Gastrocnemius medialis (tissue), 4 donors: ENCODE measurements around the gene CEP170B. TPM values are rescaled to one million over a fixed set of nuclear protein-coding genes. Genes with fewer than 3 reads are reported as not detected.
"Not testable (repeated sequence)": the region's sequence is repeated elsewhere in the genome, so short reads cannot be mapped to it uniquely, and the experiment has no call there.

Experiments used
- ATAC-seq, 2 donors: fragments of 150-250 bp; one replicate each; pipeline ENCODE4 v1.9.1; 2016
- DNase-seq, 2 donors: peaks; one replicate each; pipeline ENCODE4 v3.0.0-alpha.2; 2019
- H3K27ac ChIP-seq, 4 donors: fragments of 200-600 bp; sonication (generic); 1 replicate in 1 of 4; 2 replicates in 3 of 4; pipeline ENCODE4 v1.5.1; 2016 to 2018; ENCODE audit warnings: mild to moderate bottlenecking in 2 of 4, moderate library complexity in 1 of 4
- H3K27me3 ChIP-seq, 3 donors: fragments of 200-600 bp; sonication (generic) in 2 of 3; 1 replicate in 1 of 3; 2 replicates in 2 of 3; pipeline versions ENCODE4 v1.5.1 to v1.6.0; 2016 to 2019; ENCODE audit warnings: mild to moderate bottlenecking in 1 of 3, moderate library complexity in 1 of 3
- H3K36me3 ChIP-seq, 2 donors: fragments of 200-600 bp; sonication (generic) in 1 of 2; one replicate each; pipeline ENCODE4 v1.5.1; 2017 to 2018
- H3K4me1 ChIP-seq, 2 donors: fragments of 200-600 bp; sonication (generic) in 1 of 2; one replicate each; pipeline ENCODE4 v1.5.1; 2016 to 2017; ENCODE audit warnings: mild to moderate bottlenecking in 2 of 2
- H3K4me3 ChIP-seq, 4 donors: fragments of 200-600 bp; sonication (generic) in 3 of 4; 1 replicate in 1 of 4; 2 replicates in 3 of 4; pipeline ENCODE4 v1.5.1; 2016 to 2019; ENCODE audit warnings: mild to moderate bottlenecking in 2 of 4
- H3K9me3 ChIP-seq, 3 donors: fragments of 200-600 bp; sonication (generic) in 2 of 3; 1 replicate in 1 of 3; 2 replicates in 2 of 3; pipeline ENCODE4 v1.5.1; 2016 to 2019
- POLR2A ChIP-seq, 2 donors: fragments of 450-650 bp; IDR thresholded peaks; one replicate each; pipeline ENCODE4 v1.6.1; 2017; ENCODE audit warnings: antibody characterized with exemption in 2 of 2, mild to moderate bottlenecking in 2 of 2, moderate library complexity in 2 of 2
- in situ Hi-C, 4 donors: fragments of 200-750 bp; cut with MboI; loops; one replicate each; pipeline versions ENCODE4 v1.15.0 to v1.8.0; 2017; ENCODE audit warnings: low sequenced_read_pairs in 4 of 4
- intact Hi-C: fragments of 100-400 bp; cut with DNase I; formaldehyde crosslinking; loops from one replicate; pipeline ENCODE4 v1.15.1; 2023; ENCODE audit warnings: low total_unique reads
- total RNA-seq, 4 donors: library from RNA; depleted of rRNA; stranded (reverse); fragments of >200 nt; gene quantifications; one replicate each; pipeline versions ENCODE4 v1.1.0 to v1.2.3, GENCODE V29; 2016
- TF ChIP-seq, protein P1 (sequence below), 5 experiments: fragments of 450-650 bp in 3 of 5; fragments of 200-600 bp in 2 of 5; sonication (generic) in 2 of 5; IDR thresholded peaks in 4 of 5; conservative IDR thresholded peaks in 1 of 5; 1 replicate in 4 of 5; 2 replicates in 1 of 5; pipeline ENCODE4 v1.5.1; 2016 to 2019; ENCODE audit warnings: antibody characterized with exemption in 5 of 5, mild to moderate bottlenecking in 3 of 5, moderate library complexity in 3 of 5

CEP170B gene
- total RNA-seq, 4 donors from 2014 or later, result 4.5 to 13.0 (median 7.1) TPM

DNA sequence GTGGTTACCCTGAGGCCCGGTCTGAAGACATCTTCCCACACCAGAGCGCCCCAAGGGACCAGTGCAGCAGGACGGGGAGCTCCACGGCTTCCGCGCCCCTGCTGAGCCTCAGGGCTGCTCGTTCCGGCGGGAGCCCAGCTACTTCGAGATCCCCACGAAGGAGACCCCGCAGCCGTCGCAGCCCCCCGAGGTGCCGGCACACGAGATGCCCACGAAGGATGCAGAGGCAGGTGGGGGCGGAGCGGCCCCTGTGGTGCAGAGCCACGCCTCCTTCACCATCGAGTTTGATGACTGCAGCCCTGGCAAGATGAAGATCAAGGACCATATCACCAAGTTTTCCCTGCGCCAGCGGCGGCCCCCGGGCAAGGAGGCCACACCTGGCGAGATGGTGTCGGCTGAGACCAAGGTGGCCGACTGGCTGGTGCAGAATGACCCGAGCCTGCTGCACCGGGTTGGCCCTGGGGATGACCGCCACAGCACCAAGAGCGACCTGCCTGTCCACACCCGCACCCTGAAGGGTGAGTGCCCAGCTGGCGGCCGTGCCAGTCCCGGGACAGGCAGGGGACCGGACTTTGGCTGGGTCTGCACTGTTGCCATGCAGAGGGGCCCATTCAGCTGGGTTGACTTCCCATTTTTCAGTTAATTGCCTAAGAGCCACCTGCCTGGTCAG lies 18.1 kb downstream of the CEP170B start:
- intact Hi-C loops (no loop called here), in situ Hi-C loops (no loop called here)
- no peak for TF ChIP-seq POLR2A (IDR thresholded peaks at IDR 0.05)
- TF ChIP-seq, protein P1, sequence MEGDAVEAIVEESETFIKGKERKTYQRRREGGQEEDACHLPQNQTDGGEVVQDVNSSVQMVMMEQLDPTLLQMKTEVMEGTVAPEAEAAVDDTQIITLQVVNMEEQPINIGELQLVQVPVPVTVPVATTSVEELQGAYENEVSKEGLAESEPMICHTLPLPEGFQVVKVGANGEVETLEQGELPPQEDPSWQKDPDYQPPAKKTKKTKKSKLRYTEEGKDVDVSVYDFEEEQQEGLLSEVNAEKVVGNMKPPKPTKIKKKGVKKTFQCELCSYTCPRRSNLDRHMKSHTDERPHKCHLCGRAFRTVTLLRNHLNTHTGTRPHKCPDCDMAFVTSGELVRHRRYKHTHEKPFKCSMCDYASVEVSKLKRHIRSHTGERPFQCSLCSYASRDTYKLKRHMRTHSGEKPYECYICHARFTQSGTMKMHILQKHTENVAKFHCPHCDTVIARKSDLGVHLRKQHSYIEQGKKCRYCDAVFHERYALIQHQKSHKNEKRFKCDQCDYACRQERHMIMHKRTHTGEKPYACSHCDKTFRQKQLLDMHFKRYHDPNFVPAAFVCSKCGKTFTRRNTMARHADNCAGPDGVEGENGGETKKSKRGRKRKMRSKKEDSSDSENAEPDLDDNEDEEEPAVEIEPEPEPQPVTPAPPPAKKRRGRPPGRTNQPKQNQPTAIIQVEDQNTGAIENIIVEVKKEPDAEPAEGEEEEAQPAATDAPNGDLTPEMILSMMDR (IDR thresholded peaks at IDR 0.05 in 4 of 5, conservative IDR thresholded peaks at IDR 0.05 in 1 of 5), result no peak
- Histone ChIP-seq H3K27ac (no peak overlapping the region), H3K9me3 (no peaks in the 10 kb centered on the region), H3K4me1 (peaks cover 12 to 13% of the 10 kb centered on the region in 2 donors), H3K4me3 (no peak overlapping the region), H3K27me3 (no peaks in the 10 kb centered on the region), H3K36me3 (peaks cover 0 to 43% of the 10 kb centered on the region in 2 donors)
- DNase-seq (no peak), ATAC-seq (no peak)

DNA sequence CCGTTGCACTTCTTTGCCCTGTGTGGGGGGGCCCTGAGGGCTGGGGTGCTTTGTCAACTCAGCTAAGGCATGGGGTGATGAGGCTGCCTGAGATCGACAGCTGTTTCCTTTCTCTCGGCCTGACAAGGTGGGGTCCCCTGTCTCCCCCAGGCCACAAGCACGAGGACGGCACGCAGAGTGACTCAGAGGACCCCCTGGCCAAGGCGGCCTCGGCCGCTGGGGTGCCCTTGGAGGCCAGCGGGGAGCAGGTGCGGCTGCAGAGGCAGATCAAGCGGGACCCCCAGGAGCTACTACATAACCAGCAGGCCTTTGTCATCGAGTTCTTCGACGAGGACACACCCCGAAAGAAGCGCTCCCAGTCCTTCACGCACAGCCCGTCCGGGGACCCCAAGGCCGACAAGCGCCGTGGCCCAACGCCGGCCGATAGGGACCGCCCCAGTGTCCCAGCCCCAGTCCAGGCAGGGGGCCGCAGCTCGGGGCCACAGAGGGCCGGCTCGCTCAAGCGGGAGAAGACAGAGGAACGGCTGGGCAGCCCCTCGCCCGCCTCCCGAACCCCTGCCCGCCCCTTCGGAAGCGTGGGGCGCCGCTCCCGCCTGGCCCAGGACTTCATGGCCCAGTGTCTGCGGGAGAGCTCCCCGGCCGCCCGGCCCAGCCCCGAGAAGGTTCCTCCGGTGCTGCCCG lies 18.8 kb downstream of the CEP170B start:
- peaks cover 12 to 13% of the 10 kb centered on the region in 2 donors for H3K4me1 ChIP-seq
- H3K9me3 ChIP-seq, result no peaks in the 10 kb centered on the region
- in situ Hi-C loops (no loop called here), intact Hi-C loops (no loop called here)
- H3K27ac ChIP-seq, result no peak overlapping the region
- H3K36me3 ChIP-seq, result peaks cover 0 to 48% of the 10 kb centered on the region in 2 donors
- ATAC-seq, result no peak
- no peak for TF ChIP-seq POLR2A (IDR thresholded peaks at IDR 0.05)
- no peak overlapping the region for H3K4me3 ChIP-seq
- DNase-seq, result no peak
- H3K27me3 ChIP-seq, result no peaks in the 10 kb centered on the region

DNA sequence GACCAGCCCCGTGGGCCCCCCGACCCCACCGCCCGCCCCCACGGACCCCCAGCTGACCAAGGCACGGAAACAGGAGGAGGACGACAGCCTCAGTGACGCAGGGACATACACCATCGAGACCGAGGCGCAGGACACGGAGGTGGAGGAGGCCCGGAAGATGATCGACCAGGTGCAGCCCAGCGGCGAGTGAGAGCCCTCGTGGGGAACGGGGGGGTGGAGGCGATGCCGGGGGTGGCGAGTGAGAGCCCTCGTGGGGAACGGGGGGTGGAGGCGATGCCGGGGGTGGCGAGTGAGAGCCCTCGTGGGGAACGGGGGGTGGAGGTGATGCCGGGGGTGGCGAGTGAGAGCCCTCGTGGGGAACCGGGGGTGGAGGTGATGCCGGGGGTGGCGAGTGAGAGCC lies 19.3 kb downstream of the CEP170B start:
- peaks cover 12 to 13% of the 10 kb centered on the region in 2 donors for H3K4me1 ChIP-seq
- H3K27me3 ChIP-seq, DNase-seq, ATAC-seq, H3K4me3 ChIP-seq, in situ Hi-C loops, H3K9me3 ChIP-seq, intact Hi-C loops, H3K27ac ChIP-seq: not testable (repeated sequence)
- peaks cover 0 to 48% of the 10 kb centered on the region in 2 donors for H3K36me3 ChIP-seq

DNA sequence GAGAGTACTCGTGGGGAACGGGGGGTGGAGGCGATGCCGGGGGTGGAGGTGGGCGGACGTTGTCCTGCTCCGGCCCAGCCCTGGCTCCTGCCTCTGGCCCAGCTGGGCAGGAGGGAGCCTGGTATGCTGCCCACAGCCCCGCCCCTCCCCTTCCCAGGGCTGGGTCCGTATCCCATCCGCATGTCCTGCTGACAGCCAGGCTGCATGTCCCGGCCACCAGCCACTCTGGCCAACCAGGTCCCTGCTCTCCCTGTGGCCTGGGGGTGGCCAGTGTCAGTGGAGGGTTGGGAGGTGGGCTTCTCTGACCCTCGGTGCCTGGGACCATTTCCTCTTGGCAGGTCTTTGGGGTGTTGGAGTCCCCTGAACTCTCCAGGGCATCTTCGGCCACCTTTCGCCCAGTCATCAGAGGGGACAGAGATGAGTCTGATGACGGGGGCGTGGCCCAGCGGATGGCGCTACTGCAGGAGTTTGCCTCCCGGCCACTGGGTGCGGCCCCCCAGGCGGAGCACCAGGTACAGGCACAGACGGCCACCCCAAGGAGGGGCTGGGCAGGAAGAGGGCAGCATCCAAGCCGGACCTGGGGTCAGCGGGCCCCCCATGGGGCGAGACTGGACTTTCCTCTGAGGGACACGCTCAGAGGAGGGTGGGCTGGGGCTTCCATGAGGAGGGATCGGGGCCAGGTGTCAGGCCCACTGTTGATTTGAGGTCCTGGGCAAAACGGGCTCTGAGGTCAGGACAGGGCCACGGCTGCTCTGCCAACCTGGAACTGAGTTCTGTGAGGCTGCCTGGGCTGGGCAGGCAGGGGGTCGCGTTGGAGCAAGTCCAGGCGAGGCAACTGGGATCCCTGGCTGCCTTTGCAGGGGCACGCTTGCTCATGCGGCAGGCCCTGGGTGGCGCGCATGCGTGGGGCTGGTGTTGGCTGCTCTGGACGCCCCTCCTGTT lies 20.2 kb downstream of the CEP170B start:
- Histone ChIP-seq H3K36me3 (peaks cover 0 to 45% of the 10 kb centered on the region in 2 donors), H3K27me3 (no peaks in the 10 kb centered on the region), H3K9me3 (no peaks in the 10 kb centered on the region), H3K4me3 (no peak overlapping the region), H3K27ac (no peak overlapping the region), H3K4me1 (peaks cover 12 to 13% of the 10 kb centered on the region in 2 donors)
- DNase-seq (no peak), ATAC-seq (no peak)
- intact Hi-C loops (no loop called here), in situ Hi-C loops (no loop called here)
- TF ChIP-seq, protein P1 (IDR thresholded peaks at IDR 0.05 in 4 of 5, conservative IDR thresholded peaks at IDR 0.05 in 1 of 5), result no peak
- no peak for TF ChIP-seq POLR2A (IDR thresholded peaks at IDR 0.05)

DNA sequence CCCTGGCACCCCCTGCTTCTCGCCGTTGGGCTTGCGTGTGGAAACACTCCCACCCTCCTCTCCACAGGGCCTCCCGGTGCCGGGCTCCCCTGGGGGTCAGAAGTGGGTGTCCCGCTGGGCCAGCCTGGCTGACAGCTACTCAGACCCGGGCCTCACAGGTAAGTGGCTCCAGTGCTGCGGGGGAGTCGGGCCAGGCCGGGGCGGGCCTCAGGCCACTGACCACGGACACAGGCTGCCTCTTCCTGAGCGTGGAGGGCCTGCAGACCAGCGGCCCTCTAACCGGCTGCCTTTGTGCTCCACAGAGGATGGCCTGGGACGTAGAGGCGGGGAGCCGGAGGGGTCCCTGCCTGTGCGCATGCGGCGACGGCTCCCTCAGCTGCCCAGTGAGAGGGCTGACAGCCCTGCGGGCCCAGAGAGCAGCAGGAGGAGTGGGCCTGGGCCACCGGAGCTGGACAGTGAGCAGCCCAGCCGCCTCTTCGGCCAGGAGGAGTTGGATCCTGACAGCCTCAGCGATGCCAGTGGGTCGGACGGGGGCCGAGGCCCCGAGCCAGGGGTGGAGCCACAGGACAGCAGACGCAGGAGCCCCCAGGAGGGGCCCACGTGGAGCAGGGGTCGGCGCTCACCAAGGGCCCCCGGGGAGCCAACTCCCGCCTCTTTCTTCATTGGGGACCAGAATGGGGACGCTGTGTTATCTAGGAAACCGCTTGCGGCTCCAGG lies 21.1 kb downstream of the CEP170B start:
- Histone ChIP-seq H3K4me1 (peaks cover 9% of the 10 kb centered on the region in 2 donors), H3K9me3 (no peaks in the 10 kb centered on the region), H3K4me3 (no peak overlapping the region), H3K36me3 (peaks cover 0 to 41% of the 10 kb centered on the region in 2 donors), H3K27ac (no peak overlapping the region), H3K27me3 (no peaks in the 10 kb centered on the region)
- in situ Hi-C loops (no loop called here), intact Hi-C loops (no loop called here)
- TF ChIP-seq, protein P1 (IDR thresholded peaks at IDR 0.05 in 4 of 5, conservative IDR thresholded peaks at IDR 0.05 in 1 of 5), result no peak
- TF ChIP-seq POLR2A (IDR thresholded peaks at IDR 0.05), result no peak
- no peak for DNase-seq
- no peak for ATAC-seq
